ENCODE data around the gene CS.

GRCh38 chr12:56282579-56282978, 17.6 kb downstream of the CS start:
- TF ChIP-seq, protein P1, sequence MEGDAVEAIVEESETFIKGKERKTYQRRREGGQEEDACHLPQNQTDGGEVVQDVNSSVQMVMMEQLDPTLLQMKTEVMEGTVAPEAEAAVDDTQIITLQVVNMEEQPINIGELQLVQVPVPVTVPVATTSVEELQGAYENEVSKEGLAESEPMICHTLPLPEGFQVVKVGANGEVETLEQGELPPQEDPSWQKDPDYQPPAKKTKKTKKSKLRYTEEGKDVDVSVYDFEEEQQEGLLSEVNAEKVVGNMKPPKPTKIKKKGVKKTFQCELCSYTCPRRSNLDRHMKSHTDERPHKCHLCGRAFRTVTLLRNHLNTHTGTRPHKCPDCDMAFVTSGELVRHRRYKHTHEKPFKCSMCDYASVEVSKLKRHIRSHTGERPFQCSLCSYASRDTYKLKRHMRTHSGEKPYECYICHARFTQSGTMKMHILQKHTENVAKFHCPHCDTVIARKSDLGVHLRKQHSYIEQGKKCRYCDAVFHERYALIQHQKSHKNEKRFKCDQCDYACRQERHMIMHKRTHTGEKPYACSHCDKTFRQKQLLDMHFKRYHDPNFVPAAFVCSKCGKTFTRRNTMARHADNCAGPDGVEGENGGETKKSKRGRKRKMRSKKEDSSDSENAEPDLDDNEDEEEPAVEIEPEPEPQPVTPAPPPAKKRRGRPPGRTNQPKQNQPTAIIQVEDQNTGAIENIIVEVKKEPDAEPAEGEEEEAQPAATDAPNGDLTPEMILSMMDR (IDR thresholded peaks at IDR 0.05): no peak
- no peak for TF ChIP-seq POLR2A (IDR thresholded peaks at IDR 0.05)

All from testis (tissue), 2 donors.